HG03280 (cell line): ENCODE data around the gene FN1.

Experiments used
- ATAC-seq: cut with Tn5 transposase; IDR thresholded peaks from one replicate; pipeline ENCODE4 v1.9.1; 2021; ENCODE audit warnings: mild to moderate bottlenecking, moderate library complexity; ENCODE audit not compliant: unreplicated experiment

FN1 gene

GRCh38 chr2:215390550-215390913 is 45.3 kb downstream of the FN1 start:
- ATAC-seq = no peak

- no peak for ATAC-seq
These were observed 47.7 kb downstream of the FN1 start for GRCh38 chr2:215388002-215388728.

- ATAC-seq = no peak
These were observed 49.3 kb downstream of the FN1 start for GRCh38 chr2:215386566-215386965.

DNA sequence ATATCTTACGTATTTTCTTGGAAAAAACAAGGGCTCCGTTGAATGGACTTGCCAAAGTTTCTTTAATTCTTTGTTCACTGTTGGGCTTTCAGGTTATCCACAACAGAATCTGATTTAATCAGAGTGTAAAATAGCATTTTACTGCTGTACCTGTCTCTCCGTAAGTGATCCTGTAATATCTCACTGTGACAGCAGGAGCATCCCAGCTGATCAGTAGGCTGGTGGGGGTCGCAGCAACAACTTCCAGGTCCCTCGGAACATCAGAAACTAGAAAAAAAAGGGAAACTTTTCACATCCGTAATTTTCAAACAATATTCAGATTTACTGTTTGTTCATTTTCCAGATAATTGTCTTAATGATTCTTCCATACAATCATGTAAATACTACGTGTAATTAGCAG is 51.2 kb downstream of the FN1 start:
- ATAC-seq = no peak

- ATAC-seq = no peak
These were observed 52.1 kb downstream of the FN1 start for GRCh38 chr2:215383652-215384279.

- ATAC-seq = no peak
These were observed 53.4 kb downstream of the FN1 start for GRCh38 chr2:215382480-215382879.

DNA sequence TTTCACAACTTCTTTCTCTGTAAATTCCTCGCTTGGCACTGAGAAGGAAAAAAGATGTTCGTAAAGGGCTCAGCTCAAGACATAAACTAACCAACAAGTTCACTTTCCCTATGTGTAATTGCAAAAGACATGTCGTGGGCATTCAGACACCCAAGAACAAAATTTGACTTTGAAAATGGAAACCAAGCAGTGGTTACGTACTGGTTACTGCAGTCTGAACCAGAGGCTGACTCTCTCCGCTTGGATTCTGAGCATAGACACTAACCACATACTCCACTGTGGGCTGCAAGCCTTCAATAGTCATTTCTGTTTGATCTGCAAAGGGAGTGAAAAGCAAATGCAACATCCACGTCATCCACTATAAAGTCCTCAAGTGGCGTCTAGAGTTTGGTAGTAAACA is 53.9 kb downstream of the FN1 start:
- no peak for ATAC-seq

GRCh38 chr2:215380699-215381098 is 55.2 kb downstream of the FN1 start:
- ATAC-seq = no peak

DNA sequence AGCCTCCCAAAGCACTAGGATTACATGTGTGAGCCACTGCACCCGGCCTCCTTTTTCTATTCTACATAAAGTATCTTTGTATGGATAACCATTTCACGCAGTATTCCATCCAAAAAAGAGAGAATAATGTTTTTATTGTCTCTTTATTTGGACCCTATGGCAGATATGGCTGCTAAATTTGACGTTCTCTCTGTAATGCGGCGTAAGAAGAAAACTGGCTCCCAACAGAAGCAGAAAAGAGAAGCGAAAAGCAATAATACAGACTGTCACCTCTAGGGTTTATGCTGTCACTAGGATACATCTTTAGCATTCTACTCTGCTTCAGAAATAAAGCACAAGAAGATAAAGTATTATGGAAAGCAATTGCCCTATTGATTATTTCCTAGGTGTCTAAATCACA is 55.9 kb downstream of the FN1 start:
- ATAC-seq = no peak

DNA sequence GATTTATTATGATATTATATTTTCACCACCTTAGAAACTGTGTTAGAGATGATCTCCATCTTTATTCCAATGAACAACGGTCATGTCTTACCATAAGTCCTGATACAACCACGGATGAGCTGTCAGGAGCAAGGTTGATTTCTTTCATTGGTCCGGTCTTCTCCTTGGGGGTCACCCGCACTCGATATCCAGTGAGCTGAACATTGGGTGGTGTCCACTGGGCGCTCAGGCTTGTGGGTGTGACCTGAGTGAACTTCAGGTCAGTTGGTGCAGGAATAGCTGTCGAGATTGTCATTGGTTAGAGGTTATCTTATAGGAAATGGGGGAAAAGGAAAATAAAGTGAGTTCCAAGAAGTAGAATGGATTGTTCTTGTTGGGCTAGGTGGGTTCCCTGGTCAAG is 56.8 kb downstream of the FN1 start:
- ATAC-seq = no peak

- no peak for ATAC-seq
These were observed 57.8 kb downstream of the FN1 start for GRCh38 chr2:215378045-215378444.

DNA sequence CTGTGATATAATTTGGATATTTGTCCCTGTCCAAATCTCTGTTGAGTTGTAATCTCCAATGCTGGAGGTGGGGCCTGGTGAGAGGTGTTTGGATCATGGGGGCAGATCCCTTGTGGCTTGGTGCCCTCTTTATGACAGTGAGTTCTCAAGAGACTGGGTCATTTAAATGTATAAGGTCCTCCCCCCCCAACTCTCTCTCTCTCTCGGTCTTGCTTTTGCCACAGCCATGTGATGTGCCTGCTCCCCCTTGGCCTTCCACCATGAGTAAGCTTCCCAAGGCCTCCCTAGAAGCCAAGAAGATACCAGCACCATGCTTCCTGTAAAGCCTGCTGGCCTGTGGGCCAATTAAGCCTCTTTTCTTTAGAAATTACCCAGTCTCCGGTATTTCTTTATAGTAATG is 58.6 kb downstream of the FN1 start:
- ATAC-seq = no peak

- ATAC-seq = no peak
These were observed 59.6 kb downstream of the FN1 start for GRCh38 chr2:215376103-215376780.

DNA sequence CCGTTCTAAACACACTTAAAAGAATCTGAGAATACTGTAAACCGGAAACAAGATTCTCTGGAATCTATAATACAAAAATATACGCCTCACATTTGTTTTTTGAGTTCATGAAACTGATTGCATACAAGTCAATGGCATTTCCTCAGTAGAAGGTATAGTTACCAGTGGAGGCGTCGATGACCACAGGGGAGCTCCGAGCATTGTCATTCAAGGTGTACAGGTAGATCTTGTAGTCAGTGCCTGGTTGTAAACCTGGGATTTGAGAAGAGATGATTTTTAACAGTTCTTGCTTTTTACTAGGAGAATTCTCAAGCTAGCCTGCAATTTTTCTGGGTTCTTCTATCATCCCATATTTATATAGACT is 60.4 kb downstream of the FN1 start:
- no peak for ATAC-seq

DNA sequence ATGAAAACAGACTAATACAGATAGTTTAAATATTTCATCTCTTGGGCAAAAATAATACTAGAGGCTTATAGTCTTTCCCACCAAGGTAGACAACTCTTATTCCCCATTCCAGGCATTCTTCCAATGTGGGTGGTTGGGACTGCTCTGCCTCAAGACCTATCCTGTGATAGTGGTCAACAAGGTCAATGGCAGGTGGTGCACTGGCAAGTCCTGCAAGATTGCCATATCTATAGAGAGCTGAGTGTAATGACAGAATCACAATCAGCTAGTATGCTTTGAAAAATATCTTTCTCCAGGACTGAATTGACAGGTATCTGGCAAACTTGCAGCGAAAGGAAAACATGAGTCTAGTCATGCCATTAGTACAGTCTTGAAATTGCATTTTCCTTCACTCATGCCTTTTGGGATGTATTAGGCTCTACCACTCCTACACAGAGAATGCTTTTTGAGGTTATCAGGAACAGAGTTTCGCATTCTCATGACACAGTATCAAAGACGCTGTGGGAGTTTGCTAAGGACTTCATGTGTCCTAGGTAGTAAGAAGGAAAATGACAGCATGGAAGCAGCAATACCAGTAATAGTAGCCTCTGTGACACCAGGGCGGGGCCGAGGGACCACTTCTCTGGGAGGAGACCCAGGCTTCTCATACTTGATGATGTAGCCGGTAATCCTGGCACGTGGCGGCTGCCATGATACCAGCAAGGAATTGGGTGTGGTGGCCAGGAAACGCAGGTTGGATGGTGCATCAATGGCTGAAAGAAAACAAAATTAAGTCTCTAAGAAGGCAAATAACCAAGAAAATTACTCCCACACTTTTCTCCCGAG is 61.0 kb downstream of the FN1 start:
- ATAC-seq = no peak

DNA sequence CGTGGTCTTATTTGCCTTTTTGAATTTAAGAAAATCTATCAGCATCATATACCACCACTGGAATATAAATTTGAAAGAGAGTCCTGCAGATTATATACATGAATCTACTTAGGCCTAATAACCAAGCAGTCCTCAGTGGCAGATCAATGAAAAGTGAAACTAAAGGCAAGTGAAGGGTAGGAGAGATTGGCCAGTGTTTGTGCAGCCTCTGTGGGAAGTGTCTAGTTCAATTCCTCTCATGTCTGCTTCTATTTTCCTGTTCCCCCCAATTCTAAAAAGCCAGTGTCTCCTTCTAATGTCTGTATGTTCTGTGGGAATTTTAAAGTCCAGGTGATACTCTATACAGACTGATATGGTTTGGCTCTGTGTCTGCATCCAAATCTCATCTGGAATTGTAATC is 61.9 kb downstream of the FN1 start:
- ATAC-seq = no peak

- ATAC-seq = no peak
These were observed 62.8 kb downstream of the FN1 start for GRCh38 chr2:215372968-215373649.

GRCh38 chr2:215371915-215372897 is 63.7 kb downstream of the FN1 start:
- ATAC-seq = no peak

DNA sequence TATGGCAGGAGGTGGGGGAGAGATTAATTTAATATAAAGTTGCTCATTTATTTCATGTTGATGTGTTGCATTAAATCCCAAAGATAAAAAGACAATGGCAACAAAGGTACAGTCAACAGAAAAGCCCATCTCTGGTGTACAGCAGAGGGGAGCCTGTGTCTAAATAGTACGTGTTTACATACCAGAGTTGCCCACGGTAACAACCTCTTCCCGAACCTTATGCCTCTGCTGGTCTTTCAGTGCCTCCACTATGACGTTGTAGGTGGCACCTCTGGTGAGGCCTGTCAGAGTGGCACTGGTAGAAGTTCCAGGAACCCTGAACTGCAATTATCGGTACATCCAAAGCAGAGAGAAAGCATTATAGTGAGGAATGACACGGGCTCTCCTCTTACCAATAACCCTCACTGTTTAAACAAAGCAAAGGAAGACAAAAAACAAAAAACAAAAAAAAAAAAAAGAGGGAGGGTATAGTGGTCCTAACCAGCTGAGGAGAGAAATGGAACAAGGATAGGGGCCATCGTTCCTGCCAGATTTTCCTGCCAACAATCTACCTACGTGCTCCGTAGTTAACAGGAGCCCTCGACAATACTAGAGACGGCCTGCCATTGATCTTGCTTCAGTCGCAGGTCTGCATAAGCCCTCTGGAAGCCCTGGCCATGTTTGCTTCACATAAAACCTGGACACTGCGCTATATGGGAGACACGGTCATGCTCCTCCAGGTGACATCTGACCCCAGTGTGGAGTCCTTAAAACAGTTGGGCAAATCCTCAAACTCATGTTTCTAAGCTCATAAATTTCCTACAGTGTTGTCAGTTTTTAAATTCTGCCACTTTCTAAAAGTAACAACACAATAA is 65.5 kb downstream of the FN1 start:
- ATAC-seq = no peak
